ENCODE data around the gene C21orf91.
"Not testable (repeated sequence)": the region's sequence is repeated elsewhere in the genome, so short reads cannot be mapped to it uniquely, and the experiment has no call there.

The C21orf91 gene

GRCh38 chr21:17777072-17777765 lies 41.9 kb downstream of the C21orf91 start:
- no peak for DNase-seq (ENCODE audit: low read depth)

GRCh38 chr21:17775431-17776126 lies 43.6 kb downstream of the C21orf91 start:
- DNase-seq (ENCODE audit: low read depth): no peak

GRCh38 chr21:17775021-17775420 lies 44.1 kb downstream of the C21orf91 start:
- DNase-seq (ENCODE audit: low read depth): not testable (repeated sequence)

- no peak for DNase-seq (ENCODE audit: low read depth)
Observed at GRCh38 chr21:17769447-17769845, 49.7 kb downstream of the C21orf91 start.

GRCh38 chr21:17768840-17769446 lies 50.2 kb downstream of the C21orf91 start:
- DNase-seq (ENCODE audit: low read depth): no peak

GRCh38 chr21:17765207-17765606 lies 53.9 kb downstream of the C21orf91 start:
- DNase-seq (ENCODE audit: low read depth): no peak

GRCh38 chr21:17763288-17764037 lies 55.7 kb downstream of the C21orf91 start:
- DNase-seq (ENCODE audit: low read depth): no peak

- no peak for DNase-seq (ENCODE audit: low read depth)
Observed at GRCh38 chr21:17759511-17760178, 59.5 kb downstream of the C21orf91 start.

- DNase-seq (ENCODE audit: low read depth): no peak
Observed at GRCh38 chr21:17758683-17759082, 60.5 kb downstream of the C21orf91 start.

- DNase-seq (ENCODE audit: low read depth): no peak
Observed at GRCh38 chr21:17757671-17758070, 61.5 kb downstream of the C21orf91 start.

GRCh38 chr21:17753736-17754135 lies 65.4 kb downstream of the C21orf91 start:
- no peak for DNase-seq (ENCODE audit: low read depth)

- DNase-seq (ENCODE audit: low read depth): no peak
Observed at GRCh38 chr21:17752171-17752570, 67.0 kb downstream of the C21orf91 start.

- DNase-seq (ENCODE audit: low read depth): no peak
Observed at GRCh38 chr21:17746920-17747319, 72.2 kb downstream of the C21orf91 start.

- DNase-seq (ENCODE audit: low read depth): no peak
Observed at GRCh38 chr21:17745086-17745485, 74.1 kb downstream of the C21orf91 start.

GRCh38 chr21:17742940-17743592 lies 76.1 kb downstream of the C21orf91 start:
- DNase-seq (ENCODE audit: low read depth): no peak

- DNase-seq (ENCODE audit: low read depth): no peak
Observed at GRCh38 chr21:17742181-17742580, 77.0 kb downstream of the C21orf91 start.
